C4-2B (cell line): ENCODE results near the gene ARV1.

ENCODE experiments used
- ZFX ChIP-seq: fragments of 450-650 bp; IDR thresholded peaks from 2 replicates; pipeline ENCODE4 v1.6.1; 2017
- TF ChIP-seq, protein P1 (sequence below): fragments of 450-650 bp; conservative IDR thresholded peaks from 2 replicates; pipeline ENCODE4 v1.5.1; 2017; ENCODE audit warnings: mild to moderate bottlenecking

DNA sequence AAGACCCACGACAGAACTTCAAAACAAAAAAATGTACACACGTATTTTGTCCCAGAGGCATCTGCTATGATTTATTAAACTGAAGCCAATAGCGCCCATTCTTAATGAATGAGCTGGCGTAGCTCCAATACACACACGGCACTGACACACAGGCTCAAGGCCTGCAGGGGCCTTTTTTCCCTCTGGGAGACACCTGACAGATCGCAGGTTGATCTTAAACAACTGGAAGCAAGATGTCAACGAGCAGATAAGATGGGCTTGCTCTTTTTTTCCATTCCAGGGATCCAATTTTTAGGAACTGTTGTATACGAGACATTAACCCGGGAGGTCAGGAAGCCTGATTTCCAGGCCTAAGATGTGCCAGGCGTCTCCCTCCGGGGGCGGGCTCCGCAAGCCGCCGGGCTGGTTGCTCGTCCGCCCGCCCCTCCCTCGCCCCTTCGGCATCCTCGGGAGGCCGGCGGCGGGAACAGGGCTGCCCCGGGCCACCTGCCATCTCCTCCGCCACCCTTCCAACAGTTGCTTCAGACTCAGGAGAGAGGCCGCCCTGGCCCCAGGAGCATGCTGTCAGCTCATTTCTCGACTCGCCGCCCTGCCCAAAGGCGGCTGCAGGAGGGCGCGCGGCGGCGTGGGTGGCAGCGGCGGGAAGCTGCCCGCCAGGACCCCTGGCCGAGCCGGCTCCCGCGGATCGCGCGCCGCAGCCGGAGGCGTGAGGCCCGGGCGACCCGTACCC, 968 bp upstream of the ARV1 start:
- TF ChIP-seq, protein P1, sequence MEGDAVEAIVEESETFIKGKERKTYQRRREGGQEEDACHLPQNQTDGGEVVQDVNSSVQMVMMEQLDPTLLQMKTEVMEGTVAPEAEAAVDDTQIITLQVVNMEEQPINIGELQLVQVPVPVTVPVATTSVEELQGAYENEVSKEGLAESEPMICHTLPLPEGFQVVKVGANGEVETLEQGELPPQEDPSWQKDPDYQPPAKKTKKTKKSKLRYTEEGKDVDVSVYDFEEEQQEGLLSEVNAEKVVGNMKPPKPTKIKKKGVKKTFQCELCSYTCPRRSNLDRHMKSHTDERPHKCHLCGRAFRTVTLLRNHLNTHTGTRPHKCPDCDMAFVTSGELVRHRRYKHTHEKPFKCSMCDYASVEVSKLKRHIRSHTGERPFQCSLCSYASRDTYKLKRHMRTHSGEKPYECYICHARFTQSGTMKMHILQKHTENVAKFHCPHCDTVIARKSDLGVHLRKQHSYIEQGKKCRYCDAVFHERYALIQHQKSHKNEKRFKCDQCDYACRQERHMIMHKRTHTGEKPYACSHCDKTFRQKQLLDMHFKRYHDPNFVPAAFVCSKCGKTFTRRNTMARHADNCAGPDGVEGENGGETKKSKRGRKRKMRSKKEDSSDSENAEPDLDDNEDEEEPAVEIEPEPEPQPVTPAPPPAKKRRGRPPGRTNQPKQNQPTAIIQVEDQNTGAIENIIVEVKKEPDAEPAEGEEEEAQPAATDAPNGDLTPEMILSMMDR = no peak
- peak; percentile 72 for TF ChIP-seq ZFX
